Stimulated activated CD8-positive, alpha-beta memory T cell treated with anti-CD3 and anti-CD28 coated beads, Interleukin-7, amount 100 ng/mL, for 24 hours (primary cell): ENCODE data around the gene LUZP1.
"Not testable (repeated sequence)": the region's sequence is repeated elsewhere in the genome, so short reads cannot be mapped to it uniquely, and the experiment has no call there.

ENCODE experiments used
- DNase-seq: peaks from one replicate; pipeline ENCODE4 v3.0.0-alpha.2; 2020; ENCODE audit warnings: low read depth

Gene LUZP1

GRCh38 chr1:23168445-23169194 is at the start of gene LUZP1:
Gene LUZP1, minus strand, starts transcription at chr1:23168856.
- peak; percentile 85 for DNase-seq

GRCh38 chr1:23217421-23218115 is 48.9 kb upstream of the LUZP1 start, which contains the start of gene HTR1D:
Gene HTR1D, minus strand, starts transcription at chr1:23217502. Its CDS starts 23,283 bp downstream, at chr1:23194219.
- DNase-seq, result no peak

GRCh38 chr1:23216771-23217420 is 48.2 kb upstream of the LUZP1 start:
- peak; percentile 9 for DNase-seq

- DNase-seq, result no peak
These were observed 47.2 kb upstream of the LUZP1 start for GRCh38 chr1:23215751-23216449.

- DNase-seq, result no peak
These were observed 46.6 kb upstream of the LUZP1 start for GRCh38 chr1:23215291-23215690.

- DNase-seq, result no peak
These were observed 46.0 kb upstream of the LUZP1 start for GRCh38 chr1:23214640-23215039.

- no peak for DNase-seq
These were observed 43.3 kb upstream of the LUZP1 start for GRCh38 chr1:23211955-23212354.

GRCh38 chr1:23210963-23211362 is 42.3 kb upstream of the LUZP1 start:
- DNase-seq, result no peak

- no peak for DNase-seq
These were observed 41.7 kb upstream of the LUZP1 start for GRCh38 chr1:23210351-23210785.

GRCh38 chr1:23209770-23210169 is 41.1 kb upstream of the LUZP1 start:
- no peak for DNase-seq

- no peak for DNase-seq
These were observed 39.9 kb upstream of the LUZP1 start for GRCh38 chr1:23208527-23208926.

GRCh38 chr1:23207733-23208132 is 39.1 kb upstream of the LUZP1 start:
- DNase-seq, result not testable (repeated sequence)

GRCh38 chr1:23202263-23202749 is 33.6 kb upstream of the LUZP1 start:
- DNase-seq, result no peak

GRCh38 chr1:23200883-23201282 is 32.2 kb upstream of the LUZP1 start:
- no peak for DNase-seq

- no peak for DNase-seq
These were observed 29.7 kb upstream of the LUZP1 start for GRCh38 chr1:23198373-23198772.

- no peak for DNase-seq
These were observed 28.1 kb upstream of the LUZP1 start for GRCh38 chr1:23196627-23197328.

- no peak for DNase-seq
These were observed 25.7 kb upstream of the LUZP1 start for GRCh38 chr1:23194119-23194984.

GRCh38 chr1:23193391-23194118 is 24.9 kb upstream of the LUZP1 start:
- DNase-seq, result no peak

GRCh38 chr1:23191199-23191598 is 22.5 kb upstream of the LUZP1 start:
- DNase-seq, result no peak
